Activated naive CD8-positive, alpha-beta T cell treated with anti-CD3 and anti-CD28 coated beads, Interleukin-2, amount 50 U/mL, for 24 hours (primary cell): Measurements from ENCODE around the gene PASK.

Source experiments
- ATAC-seq: fragments of 150-1000 bp; cut with Tn5 transposase; one replicate; pipeline ENCODE4 v1.10.0; 2021
- DNase-seq: peaks from one replicate; pipeline ENCODE4 v3.0.0; 2021
- H3K27ac Mint-ChIP-seq: one replicate; pipeline ENCODE4 v1.8.0; 2021; ENCODE audit warnings: mild to moderate bottlenecking, mixed read lengths
- H3K27me3 Mint-ChIP-seq: one replicate; pipeline ENCODE4 v1.8.0; 2021; ENCODE audit warnings: mixed read lengths
- H3K36me3 Mint-ChIP-seq: one replicate; pipeline ENCODE4 v1.8.0; 2021; ENCODE audit warnings: low read depth, mixed read lengths
- H3K4me1 Mint-ChIP-seq: one replicate; pipeline ENCODE4 v1.8.0; 2021; ENCODE audit warnings: mixed read lengths
- H3K4me3 Mint-ChIP-seq: one replicate; pipeline ENCODE4 v1.8.0; 2021; ENCODE audit warnings: mild to moderate bottlenecking, moderate library complexity, mixed read lengths
- H3K9me3 Mint-ChIP-seq: one replicate; pipeline ENCODE4 v1.8.0; 2021; ENCODE audit warnings: mixed read lengths

The PASK gene

DNA sequence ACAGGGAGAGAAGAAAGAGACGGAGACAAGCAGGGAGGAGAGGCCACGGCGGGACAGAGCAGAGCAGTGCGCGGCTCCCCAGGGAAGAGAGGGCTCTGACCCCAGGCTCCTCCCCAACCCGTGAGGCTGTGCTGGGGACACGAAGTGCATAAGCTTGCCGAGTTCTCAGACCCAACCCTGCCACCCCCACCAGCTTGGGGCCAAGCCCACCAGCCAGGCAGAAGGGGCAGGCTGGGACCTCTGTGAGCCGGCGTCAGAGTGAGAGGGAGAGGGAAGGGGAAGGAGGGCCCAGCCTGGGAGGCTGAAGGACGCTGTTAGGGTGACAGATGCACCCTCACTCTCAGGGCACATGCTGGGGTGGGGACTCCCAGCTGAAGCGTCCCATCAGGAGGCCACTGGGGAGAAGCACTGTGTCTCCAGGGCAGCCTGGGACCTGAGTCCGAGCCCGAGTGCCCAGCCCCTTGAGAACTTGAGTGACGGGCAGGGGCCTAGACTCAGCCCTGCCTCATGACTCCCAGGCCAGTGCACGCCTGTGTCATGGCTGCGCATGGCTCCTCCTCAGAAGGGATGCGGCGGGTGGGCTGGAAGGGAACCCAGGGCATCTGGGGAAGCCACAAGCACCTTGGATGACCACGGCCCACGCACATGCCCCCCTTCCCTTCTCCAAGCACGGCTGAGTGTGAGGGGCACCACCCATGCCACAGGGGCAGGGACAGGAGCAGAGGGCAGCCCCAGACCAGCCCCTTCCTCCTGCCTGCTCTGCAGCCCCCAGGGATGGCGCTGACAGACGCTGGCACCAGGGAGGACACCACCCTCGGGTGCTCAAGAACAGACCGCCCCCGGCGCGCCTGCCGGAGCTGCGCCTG lies 78.2 kb downstream of the PASK start:
- no peaks in the 10 kb centered on the region for H3K36me3 Mint-ChIP-seq

GRCh38 chr2:241070361-241070760 lies 78.9 kb downstream of the PASK start:
- H3K36me3 Mint-ChIP-seq, result no peaks in the 10 kb centered on the region
- no peak for DNase-seq
- no peaks in the 10 kb centered on the region for H3K9me3 Mint-ChIP-seq
- no peak for ATAC-seq
- no peak overlapping the region for H3K4me3 Mint-ChIP-seq
- no peaks in the 10 kb centered on the region for H3K4me1 Mint-ChIP-seq
- H3K27me3 Mint-ChIP-seq, result no peaks in the 10 kb centered on the region
- H3K27ac Mint-ChIP-seq, result no peak overlapping the region

More for the DNA sequence above, 78.2 kb downstream of the PASK start:
- H3K4me3 Mint-ChIP-seq, result no peak overlapping the region
- H3K9me3 Mint-ChIP-seq, result no peaks in the 10 kb centered on the region
- H3K27me3 Mint-ChIP-seq, result no peaks in the 10 kb centered on the region
- DNase-seq, result no peak
- H3K27ac Mint-ChIP-seq, result no peak overlapping the region
- no peak for ATAC-seq
- H3K4me1 Mint-ChIP-seq, result no peaks in the 10 kb centered on the region

DNA sequence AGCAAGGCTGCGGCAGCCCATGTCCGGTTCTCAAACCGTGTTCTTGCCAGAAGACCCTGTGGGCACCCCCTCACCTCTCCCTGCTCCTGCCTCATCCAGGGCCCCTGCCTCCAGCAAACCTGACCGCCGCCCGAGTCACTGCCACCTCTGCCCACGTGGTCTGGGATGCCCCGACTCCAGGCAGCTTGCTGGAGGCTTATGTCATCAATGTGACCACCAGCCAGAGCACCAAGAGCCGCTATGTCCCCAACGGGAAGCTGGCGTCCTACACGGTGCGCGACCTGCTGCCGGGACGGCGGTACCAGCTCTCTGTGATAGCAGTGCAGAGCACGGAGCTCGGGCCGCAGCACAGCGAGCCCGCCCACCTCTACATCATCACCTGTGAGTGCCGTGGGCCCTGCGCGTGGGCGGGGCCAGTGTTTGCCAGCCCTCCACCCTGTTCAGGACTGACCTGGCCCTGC lies 79.4 kb downstream of the PASK start:
- H3K27me3 Mint-ChIP-seq, result no peaks in the 10 kb centered on the region
- H3K36me3 Mint-ChIP-seq, result no peaks in the 10 kb centered on the region
- H3K27ac Mint-ChIP-seq, result no peak overlapping the region
- DNase-seq (no peak), ATAC-seq (no peak)
- no peaks in the 10 kb centered on the region for H3K9me3 Mint-ChIP-seq
- H3K4me1 Mint-ChIP-seq, result no peaks in the 10 kb centered on the region
- H3K4me3 Mint-ChIP-seq, result no peak overlapping the region

GRCh38 chr2:241068942-241069810 lies 80.1 kb downstream of the PASK start:
- no peak for DNase-seq
- Mint-ChIP-seq H3K4me3 (no peak overlapping the region), H3K4me1 (no peaks in the 10 kb centered on the region), H3K9me3 (no peaks in the 10 kb centered on the region), H3K27me3 (no peaks in the 10 kb centered on the region), H3K27ac (no peak overlapping the region), H3K36me3 (no peaks in the 10 kb centered on the region)
- ATAC-seq, result no peak

GRCh38 chr2:241068136-241068941 lies 80.9 kb downstream of the PASK start:
- Mint-ChIP-seq H3K27ac (no peak overlapping the region), H3K27me3 (no peaks in the 10 kb centered on the region), H3K9me3 (no peaks in the 10 kb centered on the region), H3K4me3 (no peak overlapping the region), H3K4me1 (no peaks in the 10 kb centered on the region), H3K36me3 (no peaks in the 10 kb centered on the region)
- ATAC-seq, result no peak
- DNase-seq, result no peak

- ATAC-seq, result no peak
- no peaks in the 10 kb centered on the region for H3K27me3 Mint-ChIP-seq
Measured at GRCh38 chr2:241067501-241068135, 81.7 kb downstream of the PASK start.

DNA sequence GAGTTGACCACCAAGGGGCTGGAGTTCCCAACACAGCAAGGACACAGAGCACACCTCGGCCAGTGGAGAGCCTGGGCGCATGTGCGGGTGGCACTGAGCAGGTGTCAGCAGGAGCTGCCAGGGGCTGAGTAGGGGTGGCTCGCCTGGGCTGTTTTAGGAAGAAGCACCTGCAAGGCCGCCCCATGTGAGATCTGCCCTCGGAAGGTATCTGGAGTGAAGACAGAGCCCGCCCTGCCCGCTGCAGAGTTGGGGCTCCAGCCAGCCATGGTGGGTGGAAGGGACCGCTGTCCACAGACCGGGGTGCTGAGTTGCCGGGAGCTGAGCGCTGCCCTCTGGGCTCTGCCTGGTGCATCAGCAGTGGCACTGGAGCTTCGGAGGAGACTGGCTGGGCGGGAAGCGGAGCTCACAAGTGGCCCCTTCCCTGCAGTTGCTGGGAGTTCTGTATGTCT lies 82.4 kb downstream of the PASK start:
- Mint-ChIP-seq H3K9me3 (no peaks in the 10 kb centered on the region), H3K27me3 (no peaks in the 10 kb centered on the region), H3K4me1 (no peaks in the 10 kb centered on the region), H3K27ac (no peak overlapping the region), H3K4me3 (no peak overlapping the region), H3K36me3 (no peaks in the 10 kb centered on the region)
- ATAC-seq, result no peak
- DNase-seq, result no peak

More at GRCh38 chr2:241067501-241068135, 81.7 kb downstream of the PASK start:
- no peak for DNase-seq
- Mint-ChIP-seq H3K4me3 (no peak overlapping the region), H3K9me3 (no peaks in the 10 kb centered on the region), H3K4me1 (no peaks in the 10 kb centered on the region), H3K36me3 (no peaks in the 10 kb centered on the region), H3K27ac (no peak overlapping the region)

- H3K36me3 Mint-ChIP-seq, result no peaks in the 10 kb centered on the region
- no peak overlapping the region for H3K4me3 Mint-ChIP-seq
- no peak for DNase-seq
- H3K27ac Mint-ChIP-seq, result no peak overlapping the region
- no peaks in the 10 kb centered on the region for H3K4me1 Mint-ChIP-seq
- no peak for ATAC-seq
- H3K27me3 Mint-ChIP-seq, result no peaks in the 10 kb centered on the region
- H3K9me3 Mint-ChIP-seq, result no peaks in the 10 kb centered on the region
Measured at GRCh38 chr2:241066171-241066892, 82.9 kb downstream of the PASK start.

GRCh38 chr2:241065355-241065803 lies 83.9 kb downstream of the PASK start:
- Mint-ChIP-seq H3K4me1 (no peaks in the 10 kb centered on the region), H3K27ac (no peak overlapping the region), H3K27me3 (no peaks in the 10 kb centered on the region), H3K4me3 (no peak overlapping the region), H3K36me3 (no peaks in the 10 kb centered on the region), H3K9me3 (no peaks in the 10 kb centered on the region)
- ATAC-seq (no peak), DNase-seq (no peak)

- DNase-seq (no peak), ATAC-seq (no peak)
- Mint-ChIP-seq H3K9me3 (no peaks in the 10 kb centered on the region), H3K4me3 (no peak overlapping the region), H3K36me3 (no peaks in the 10 kb centered on the region), H3K4me1 (no peaks in the 10 kb centered on the region), H3K27ac (no peak overlapping the region), H3K27me3 (no peaks in the 10 kb centered on the region)
Measured at GRCh38 chr2:241064802-241065354, 84.4 kb downstream of the PASK start.

- no peaks in the 10 kb centered on the region for H3K36me3 Mint-ChIP-seq
Measured at GRCh38 chr2:241064008-241064801, 85.1 kb downstream of the PASK start.

GRCh38 chr2:241063587-241063986 lies 85.7 kb downstream of the PASK start:
- no peaks in the 10 kb centered on the region for H3K4me1 Mint-ChIP-seq

More at GRCh38 chr2:241064008-241064801, 85.1 kb downstream of the PASK start:
- Mint-ChIP-seq H3K4me3 (no peak overlapping the region), H3K27me3 (no peaks in the 10 kb centered on the region), H3K9me3 (no peaks in the 10 kb centered on the region), H3K4me1 (no peaks in the 10 kb centered on the region), H3K27ac (no peak overlapping the region)
- ATAC-seq, result peak; percentile 41
- peak; percentile 52 for DNase-seq

More at GRCh38 chr2:241063587-241063986, 85.7 kb downstream of the PASK start:
- H3K27ac Mint-ChIP-seq, result no peak overlapping the region
- no peaks in the 10 kb centered on the region for H3K27me3 Mint-ChIP-seq
- H3K36me3 Mint-ChIP-seq, result no peaks in the 10 kb centered on the region
- DNase-seq, result no peak
- H3K4me3 Mint-ChIP-seq, result no peak overlapping the region
- ATAC-seq, result no peak
- no peaks in the 10 kb centered on the region for H3K9me3 Mint-ChIP-seq
